B cell (primary cell): ENCODE results near the gene MYH14. TPM values are rescaled to one million over a fixed set of nuclear protein-coding genes. Genes with fewer than 3 reads are reported as not detected.

Experiments used
- ATAC-seq: fragments of 200-7000 bp; cut with Tn5 transposase; one replicate; pipeline ENCODE4 v1.10.0; 2021; ENCODE audit warnings: low read depth, mild to moderate bottlenecking, moderate number of reproducible peaks, moderate library complexity
- CTCF ChIA-PET: fragments of 350-600 bp; sonication (Branson Sonifier 250); formaldehyde crosslinking; loops from one replicate; lab custom pipeline; 2021; ENCODE audit warnings: antibody characterized with exemption, inconsistent platforms; lab: Charles Lee
- POLR2A ChIA-PET: fragments of 350-600 bp; sonication (Branson Sonifier 250); formaldehyde crosslinking; loops from one replicate; lab custom pipeline; 2021; ENCODE audit warnings: antibody characterized with exemption; lab: Charles Lee
- DNase-seq: peaks from one replicate; pipeline ENCODE4 v3.0.0; 2013
- H2AFZ ChIP-seq: 2 replicates; pipeline ENCODE4 v1.6.1; 2012; ENCODE audit warnings: mild to moderate bottlenecking, low read depth, low read length; ENCODE audit not compliant: insufficient read depth, poor library complexity, severe bottlenecking
- H3K27ac ChIP-seq, 2 donors: 1 replicate in 1 of 2; 2 replicates in 1 of 2; pipeline ENCODE4 v1.5.1; 2012 to 2013; ENCODE audit warnings: low read length in 2 of 2, mild to moderate bottlenecking in 2 of 2, moderate library complexity in 1 of 2
- H3K27me3 ChIP-seq, 4 experiments: fragments of 200-600 bp in 1 of 4; sonication (generic) in 1 of 4; replicated peaks in 1 of 4; 1 replicate in 2 of 4; 2 replicates in 2 of 4; pipeline versions ENCODE4 v1.6.1 to v1.7.0; 2013 to 2016; ENCODE audit warnings: low read length in 3 of 4, mild to moderate bottlenecking in 2 of 4, mixed read lengths in 1 of 4, moderate library complexity in 1 of 4; ENCODE audit not compliant: insufficient read depth in 4 of 4, control insufficient read depth in 3 of 4; ENCODE audit errors: control extremely low read depth in 1 of 4
- H3K36me3 ChIP-seq, 2 experiments: replicated peaks in 1 of 2; 1 replicate in 1 of 2; 2 replicates in 1 of 2; pipeline versions ENCODE4 v1.6.1 to v1.7.1; 2013; ENCODE audit warnings: low read length in 1 of 2; ENCODE audit not compliant: insufficient read depth in 2 of 2, control insufficient read depth in 1 of 2; ENCODE audit errors: control extremely low read depth in 1 of 2, extremely low read depth in 1 of 2
- H3K4me1 ChIP-seq, 2 donors: fragments of 200-600 bp in 1 of 2; sonication (generic) in 1 of 2; 1 replicate in 1 of 2; 2 replicates in 1 of 2; pipeline versions ENCODE4 v1.5.1 to v1.6.1; 2013 to 2017; ENCODE audit warnings: low read length in 2 of 2; ENCODE audit not compliant: control insufficient read depth in 2 of 2, insufficient read depth in 2 of 2
- H3K4me2 ChIP-seq: replicated peaks from 2 replicates; pipeline ENCODE3; 2012; ENCODE audit warnings: mild to moderate bottlenecking, low read depth, low read length; ENCODE audit not compliant: poor library complexity, severe bottlenecking
- H3K4me3 ChIP-seq, 5 experiments: fragments of 200-600 bp in 1 of 5; sonication (generic) in 1 of 5; 1 replicate in 3 of 5; 2 replicates in 2 of 5; pipeline versions ENCODE4 v1.5.1 to v1.7.0; 2011 to 2016; ENCODE audit warnings: low read length in 4 of 5, mild to moderate bottlenecking in 4 of 5, low read depth in 2 of 5, control low read depth in 1 of 5, moderate library complexity in 1 of 5; ENCODE audit not compliant: insufficient read depth in 1 of 5; ENCODE audit errors: control extremely low read depth in 1 of 5, extremely low read depth in 1 of 5
- H3K79me2 ChIP-seq: fragments of 200-600 bp; sonication (generic); one replicate; pipeline ENCODE4 v1.6.0; 2016; ENCODE audit warnings: low read length; ENCODE audit not compliant: control insufficient read depth, insufficient read depth
- H3K9ac ChIP-seq: fragments of 200-600 bp; sonication (generic); 2 replicates; pipeline ENCODE4 v1.6.1; 2017; ENCODE audit warnings: mild to moderate bottlenecking, low read length, moderate library complexity
- H3K9me3 ChIP-seq, 3 donors: one replicate each; pipeline versions ENCODE4 v1.6.1 to v1.7.1; 2013; ENCODE audit warnings: low read length in 2 of 3; ENCODE audit not compliant: control insufficient read depth in 2 of 3, insufficient read depth in 1 of 3; ENCODE audit errors: control extremely low read depth in 1 of 3
- H4K20me1 ChIP-seq: 2 replicates; pipeline ENCODE4 v1.6.0; 2012; ENCODE audit warnings: mild to moderate bottlenecking, low read length; ENCODE audit not compliant: insufficient read depth, control insufficient read depth, poor library complexity, severe bottlenecking
- H3K27ac Mint-ChIP-seq: one replicate; pipeline ENCODE4 v1.8.0; 2021; ENCODE audit warnings: mixed read lengths
- H3K27me3 Mint-ChIP-seq: one replicate; pipeline ENCODE4 v1.8.0; 2021; ENCODE audit warnings: mixed read lengths
- H3K4me1 Mint-ChIP-seq: one replicate; pipeline ENCODE4 v1.8.0; 2021; ENCODE audit warnings: mixed read lengths
- H3K4me3 Mint-ChIP-seq: one replicate; pipeline ENCODE4 v1.8.0; 2021; ENCODE audit warnings: mixed read lengths
- H3K9me3 Mint-ChIP-seq: one replicate; pipeline ENCODE4 v1.8.0; 2022; ENCODE audit warnings: mixed read lengths; ENCODE audit not compliant: insufficient read depth
- EZH2 ChIP-seq: IDR thresholded peaks from 2 replicates; pipeline ENCODE4 v1.6.1; 2012; ENCODE audit warnings: borderline replicate concordance, low read depth, mild to moderate bottlenecking, moderate library complexity, low read length; ENCODE audit not compliant: insufficient read depth, poor library complexity, severe bottlenecking
- WGBS: methylation state at CpG from one replicate; pipeline ENCODE4 v1.1.5; 2013; ENCODE audit warnings: missing lambda C conversion rate; ENCODE audit not compliant: insufficient coverage; 5-methylcytosine and 5-hydroxymethylcytosine counted together
- intact Hi-C: fragments of 100-400 bp; cut with micrococcal nuclease; formaldehyde crosslinking; loops from one replicate; pipeline ENCODE4 v1.10.0; 2022
- polyA plus RNA-seq: library from polyadenylated mRNA; depleted of rRNA; stranded (reverse); fragments of >200 nt; gene quantifications from 2 replicates; pipeline ENCODE4 v1.2.3, GENCODE V29; 2012
- total RNA-seq, 2 donors: library from RNA; stranded (reverse); fragments of 120-200 nt in 1 of 2; gene quantifications; 1 replicate in 1 of 2; 2 replicates in 1 of 2; pipeline versions ENCODE4 v1.2.3 to v1.2.4, GENCODE V29; 2013 to 2022
- TF ChIP-seq, protein P1 (sequence below): fragments of 200-600 bp; IDR thresholded peaks from one replicate; pipeline ENCODE4 v1.8.0; 2022; ENCODE audit warnings: antibody characterized with exemption, mild to moderate bottlenecking

Gene MYH14
- total and polyA plus RNA-seq, 2 donors (not counting 1 experiment from before 2014, with no cell fraction given): not detected

DNA sequence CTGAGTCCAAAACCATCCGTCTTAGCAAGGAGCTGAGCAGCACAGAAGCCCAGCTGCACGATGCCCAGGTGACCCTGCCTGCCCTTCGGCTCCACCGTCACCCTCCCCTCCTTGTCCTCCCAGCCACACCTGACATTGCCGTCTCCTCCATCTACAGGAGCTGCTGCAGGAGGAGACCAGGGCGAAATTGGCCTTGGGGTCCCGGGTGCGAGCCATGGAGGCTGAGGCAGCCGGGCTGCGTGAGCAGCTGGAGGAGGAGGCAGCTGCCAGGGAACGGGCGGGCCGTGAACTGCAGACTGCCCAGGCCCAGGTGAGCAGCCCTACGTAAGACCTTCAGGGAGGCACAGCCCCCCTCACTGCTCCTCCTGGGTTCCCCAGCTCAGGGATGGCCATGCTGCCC lies 76.7 kb downstream of the MYH14 start:
- H3K79me2 ChIP-seq: no peaks in the 10 kb centered on the region
- H3K27me3 ChIP-seq: peaks cover 0 to 9% (median 0%) of the 10 kb centered on the region in 4 experiments
- Mint-ChIP-seq H3K4me1 (no peaks in the 10 kb centered on the region), H3K27ac (no peak overlapping the region), H3K9me3 (no peaks in the 10 kb centered on the region), H3K4me3 (no peak overlapping the region), H3K27me3 (peaks cover 11% of the 10 kb centered on the region)
- no peaks in the 10 kb centered on the region for H3K36me3 ChIP-seq
- no peak overlapping the region for H3K4me3 ChIP-seq
- no peak overlapping the region for H2AFZ ChIP-seq
- ChIA-PET CTCF (no interaction called here), POLR2A (no interaction called here)
- no peak overlapping the region for H3K9ac ChIP-seq
- H4K20me1 ChIP-seq: no peaks in the 10 kb centered on the region
- WGBS: 92% methylated on average over 14 of the region's 14 CpGs
- ATAC-seq (no peak), DNase-seq (no peak)
- no peak overlapping the region for H3K4me2 ChIP-seq
- no peak overlapping the region for H3K27ac ChIP-seq
- intact Hi-C loops: no loop called here
- H3K9me3 ChIP-seq: peaks cover 0 to 6% (median 0%) of the 10 kb centered on the region in 3 donors
- no peaks in the 10 kb centered on the region for H3K4me1 ChIP-seq
- TF ChIP-seq, protein P1, sequence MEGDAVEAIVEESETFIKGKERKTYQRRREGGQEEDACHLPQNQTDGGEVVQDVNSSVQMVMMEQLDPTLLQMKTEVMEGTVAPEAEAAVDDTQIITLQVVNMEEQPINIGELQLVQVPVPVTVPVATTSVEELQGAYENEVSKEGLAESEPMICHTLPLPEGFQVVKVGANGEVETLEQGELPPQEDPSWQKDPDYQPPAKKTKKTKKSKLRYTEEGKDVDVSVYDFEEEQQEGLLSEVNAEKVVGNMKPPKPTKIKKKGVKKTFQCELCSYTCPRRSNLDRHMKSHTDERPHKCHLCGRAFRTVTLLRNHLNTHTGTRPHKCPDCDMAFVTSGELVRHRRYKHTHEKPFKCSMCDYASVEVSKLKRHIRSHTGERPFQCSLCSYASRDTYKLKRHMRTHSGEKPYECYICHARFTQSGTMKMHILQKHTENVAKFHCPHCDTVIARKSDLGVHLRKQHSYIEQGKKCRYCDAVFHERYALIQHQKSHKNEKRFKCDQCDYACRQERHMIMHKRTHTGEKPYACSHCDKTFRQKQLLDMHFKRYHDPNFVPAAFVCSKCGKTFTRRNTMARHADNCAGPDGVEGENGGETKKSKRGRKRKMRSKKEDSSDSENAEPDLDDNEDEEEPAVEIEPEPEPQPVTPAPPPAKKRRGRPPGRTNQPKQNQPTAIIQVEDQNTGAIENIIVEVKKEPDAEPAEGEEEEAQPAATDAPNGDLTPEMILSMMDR: no peak
- TF ChIP-seq EZH2: no peak

DNA sequence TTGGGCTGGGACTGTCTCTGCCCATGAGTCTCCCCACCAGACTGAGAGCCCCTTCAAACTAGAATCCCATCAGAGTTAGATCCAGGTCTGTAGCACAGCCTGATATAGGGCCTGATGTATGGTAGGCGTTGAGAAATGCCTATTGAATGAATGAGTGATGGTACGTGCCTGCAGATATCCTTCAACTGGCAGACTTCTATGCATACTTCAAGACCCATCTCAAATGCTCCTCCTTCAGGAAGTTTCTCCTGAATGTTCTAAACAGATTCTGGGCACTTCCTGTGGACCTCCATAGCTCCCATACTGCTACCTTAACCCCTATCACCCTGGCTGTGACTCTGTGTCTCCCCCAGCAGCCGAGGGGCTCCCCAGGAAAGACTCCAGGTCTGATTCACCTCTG lies 77.6 kb downstream of the MYH14 start:
- peaks cover 0 to under 1% (median 0%) of the 10 kb centered on the region in 4 experiments for H3K27me3 ChIP-seq

More for the DNA sequence above, 77.6 kb downstream of the MYH14 start:
- CTCF ChIA-PET: no interaction called here
- no peak overlapping the region for H3K27ac Mint-ChIP-seq
- H2AFZ ChIP-seq: no peak overlapping the region
- TF ChIP-seq, protein P1: no peak
- no peak for TF ChIP-seq EZH2
- H3K9me3 ChIP-seq: peaks cover 2 to 7% (median 7%) of the 10 kb centered on the region in 3 donors
- no peaks in the 10 kb centered on the region for H3K4me1 ChIP-seq
- no peaks in the 10 kb centered on the region for H3K4me1 Mint-ChIP-seq
- intact Hi-C loops: no loop called here
- no peaks in the 10 kb centered on the region for H4K20me1 ChIP-seq
- POLR2A ChIA-PET: interaction anchor here (0.6 kb wide), 1 partner anchor 40 kb away, joined by 5 read pairs; no protein-coding TSS in a partner anchor
- no peak overlapping the region for H3K9ac ChIP-seq
- H3K9me3 Mint-ChIP-seq: peaks cover 4% of the 10 kb centered on the region
- H3K79me2 ChIP-seq: no peaks in the 10 kb centered on the region
- no CpG with 5 or more reads among the region's 3 CpGs for WGBS
- DNase-seq (no peak), ATAC-seq (no peak)
- no peak overlapping the region for H3K27ac ChIP-seq
- no peaks in the 10 kb centered on the region for H3K36me3 ChIP-seq
- H3K4me2 ChIP-seq: no peak overlapping the region
- H3K27me3 Mint-ChIP-seq: peaks cover 17% of the 10 kb centered on the region
- H3K4me3 ChIP-seq: no peak overlapping the region
- H3K4me3 Mint-ChIP-seq: no peak overlapping the region
